K562 treated with DMSO at 1 percent for 48 hours (cell line): ENCODE data around the gene ST7L. TPM values are rescaled to one million over a fixed set of nuclear protein-coding genes. Genes with fewer than 3 reads are reported as not detected.

Experiments
- total RNA-seq: library from RNA; unstranded; fragments of 300-600 nt; gene quantifications from 2 replicates; pipeline ENCODE4 v1.2.3, GENCODE V29; 2022; ENCODE audit warnings: low replicate concordance; ENCODE audit errors: extremely low read depth

ST7L gene, protein sequence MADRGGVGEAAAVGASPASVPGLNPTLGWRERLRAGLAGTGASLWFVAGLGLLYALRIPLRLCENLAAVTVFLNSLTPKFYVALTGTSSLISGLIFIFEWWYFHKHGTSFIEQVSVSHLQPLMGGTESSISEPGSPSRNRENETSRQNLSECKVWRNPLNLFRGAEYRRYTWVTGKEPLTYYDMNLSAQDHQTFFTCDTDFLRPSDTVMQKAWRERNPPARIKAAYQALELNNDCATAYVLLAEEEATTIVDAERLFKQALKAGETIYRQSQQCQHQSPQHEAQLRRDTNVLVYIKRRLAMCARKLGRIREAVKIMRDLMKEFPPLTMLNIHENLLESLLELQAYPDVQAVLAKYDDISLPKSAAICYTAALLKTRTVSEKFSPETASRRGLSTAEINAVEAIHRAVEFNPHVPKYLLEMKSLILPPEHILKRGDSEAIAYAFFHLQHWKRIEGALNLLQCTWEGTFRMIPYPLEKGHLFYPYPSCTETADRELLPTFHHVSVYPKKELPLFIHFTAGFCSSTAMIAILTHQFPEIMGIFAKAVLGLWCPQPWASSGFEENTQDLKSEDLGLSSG
- total RNA-seq: not detected in 2 replicates

DNA sequence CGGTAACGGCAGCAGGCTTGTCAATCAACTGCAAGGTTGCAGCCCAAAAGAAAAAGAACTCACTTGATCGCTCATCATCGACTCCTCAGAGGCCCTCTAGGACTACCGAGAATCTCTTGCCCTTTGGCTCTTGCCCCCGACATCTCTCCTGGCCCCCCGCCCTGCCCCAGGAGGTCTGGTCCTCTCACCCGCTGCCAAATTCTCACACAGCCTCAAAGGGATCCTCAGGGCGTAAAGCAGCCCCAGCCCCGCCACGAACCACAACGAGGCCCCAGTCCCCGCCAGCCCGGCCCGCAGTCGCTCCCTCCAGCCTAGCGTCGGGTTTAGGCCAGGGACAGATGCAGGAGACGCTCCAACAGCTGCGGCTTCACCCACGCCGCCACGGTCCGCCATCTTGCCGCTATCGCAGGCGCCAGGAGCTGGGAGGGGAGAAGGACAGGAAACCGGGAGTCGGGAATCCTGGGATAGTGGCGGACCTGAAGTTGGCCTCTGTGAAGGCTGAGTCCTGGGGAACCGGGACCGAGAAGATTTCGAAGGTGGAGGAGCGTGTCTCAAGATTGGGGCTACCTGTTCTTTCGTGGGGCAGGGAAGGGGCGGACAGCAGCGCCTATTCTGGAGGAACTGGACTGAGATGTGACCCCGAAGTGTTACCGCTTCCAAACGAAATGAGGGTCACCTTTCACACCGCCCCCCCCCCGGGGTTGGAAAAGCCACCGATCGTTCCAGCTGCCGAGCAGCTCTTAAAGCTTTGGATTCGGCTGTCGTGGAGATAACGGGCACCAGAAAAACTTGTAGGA, at the start of gene ST7L:
TSS of gene ST7L (minus strand) at position 421 of the 797 bp plus-strand sequence. CDS start at position 393, 28 bp downstream.

DNA sequence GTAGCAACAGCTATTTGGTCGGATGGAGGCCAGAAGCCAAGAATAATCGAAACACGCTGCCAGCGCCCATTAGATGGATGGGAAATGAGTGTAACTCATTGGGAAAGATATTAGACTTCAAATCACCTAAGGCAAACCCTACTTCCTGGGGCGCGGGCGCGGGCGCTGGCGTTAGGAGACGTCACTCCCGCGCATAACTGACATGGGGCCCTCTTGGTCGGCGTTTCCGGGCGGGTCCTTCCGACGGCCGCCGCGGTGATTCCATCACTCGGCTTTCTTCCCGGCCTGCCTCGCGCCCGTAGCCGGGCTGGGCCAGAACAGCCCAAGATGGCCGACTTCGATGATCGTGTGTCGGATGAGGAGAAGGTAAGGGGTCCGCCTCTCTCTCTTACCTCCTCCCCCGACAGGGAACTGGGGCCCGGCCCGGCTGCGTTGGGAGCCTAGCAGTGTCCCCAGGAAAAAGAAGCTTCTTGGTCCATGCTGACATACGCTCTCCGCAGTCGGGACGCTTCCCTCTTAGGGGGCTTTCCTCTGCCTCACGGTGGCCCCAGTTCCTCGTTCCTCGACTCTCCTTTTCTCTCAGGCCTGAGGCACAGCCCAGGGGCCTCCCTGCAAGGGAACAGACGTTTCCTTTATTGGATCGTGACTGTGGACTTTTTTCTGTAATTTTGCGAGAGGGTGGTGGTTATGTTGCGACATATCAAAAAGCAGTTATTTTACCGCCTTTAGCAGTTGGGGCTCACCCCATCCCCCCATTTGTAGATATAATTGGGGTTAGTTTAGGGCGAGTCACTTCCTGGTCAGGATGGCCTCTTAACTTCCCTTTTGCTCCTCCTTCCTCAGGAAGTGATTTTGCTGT, 806 bp upstream of the ST7L start, which contains the start of gene CAPZA1:
TSS of gene CAPZA1 (plus strand) at position 315 of the 859 bp plus-strand sequence. CDS start at position 328, 13 bp downstream.

DNA sequence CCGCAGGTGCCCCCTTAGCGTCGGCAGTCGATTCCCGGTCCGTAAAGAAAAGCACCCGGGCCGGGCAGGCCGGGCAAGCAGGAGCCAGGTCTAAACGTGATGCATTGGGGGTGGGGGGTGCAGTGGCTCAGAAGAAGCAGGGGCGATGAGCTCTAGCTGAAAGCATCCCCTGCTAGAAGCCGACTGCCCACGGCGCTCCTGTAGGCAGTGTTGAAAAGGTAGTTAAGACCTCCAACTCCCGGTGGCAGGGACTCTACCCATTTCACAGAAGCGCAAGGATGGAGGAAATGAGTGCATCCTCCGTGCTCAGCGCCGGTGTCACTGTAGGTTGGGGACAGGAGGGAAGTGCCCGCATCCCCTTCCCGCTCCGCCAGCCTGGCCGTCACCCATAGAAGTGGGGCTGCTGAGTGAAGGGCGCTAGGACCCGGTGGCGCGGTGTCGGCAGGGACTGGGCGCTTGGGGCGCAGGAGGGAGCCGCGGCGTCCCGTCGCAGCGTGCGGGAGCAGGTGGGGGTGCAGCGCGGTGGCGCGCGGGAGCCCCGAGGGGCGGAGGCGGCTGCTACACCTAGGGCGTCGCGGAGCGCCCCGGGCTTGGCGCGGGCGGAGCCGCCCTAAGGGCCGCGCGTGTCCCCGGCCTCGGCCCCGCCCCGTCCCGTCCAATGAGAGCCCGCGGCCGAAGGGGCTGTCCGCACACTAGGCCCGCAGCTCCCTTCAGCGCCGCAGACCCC, 110.5 kb downstream of the ST7L start, which contains the start of gene WNT2B:
TSS of gene WNT2B (plus strand) at position 688 of the 727 bp plus-strand sequence. CDS start 298 bp downstream, outside the sequence.

Other genes with a start within 250 kb of the ST7L start
- gene CTTNBP2NL, start 222.9 kb downstream of the ST7L start, total RNA-seq: not detected in 2 replicates
- gene WNT2B, start 110.2 kb downstream of the ST7L start, total RNA-seq: not detected in 2 replicates
- gene CAPZA1, start 691 bp upstream of the ST7L start, total RNA-seq: not detected in 2 replicates
- 109 TPM in 1 of 2 replicates, not detected in the other for gene MOV10, start 55.5 kb upstream of the ST7L start, total RNA-seq
- gene RHOC, start 88.0 kb upstream of the ST7L start, total RNA-seq: not detected in 2 replicates
- not detected in 2 replicates for gene PPM1J, start 96.2 kb upstream of the ST7L start, total RNA-seq